WTC11 (cell line): ENCODE results near the gene TCP11.

Experiments used
- TF ChIP-seq, protein P1 (sequence below): fragments of 200-600 bp; IDR thresholded peaks from 2 replicates; pipeline ENCODE4 v1.8.0; 2022; ENCODE audit warnings: antibody characterized with exemption
- TF ChIP-seq, protein P2 (sequence below): sonication (generic); formaldehyde crosslinking; conservative IDR thresholded peaks from 2 replicates; pipeline ENCODE4 v1.8.1; 2022; ENCODE audit warnings: mild to moderate bottlenecking, missing genetic modification reagents

- TF ChIP-seq, protein P1, sequence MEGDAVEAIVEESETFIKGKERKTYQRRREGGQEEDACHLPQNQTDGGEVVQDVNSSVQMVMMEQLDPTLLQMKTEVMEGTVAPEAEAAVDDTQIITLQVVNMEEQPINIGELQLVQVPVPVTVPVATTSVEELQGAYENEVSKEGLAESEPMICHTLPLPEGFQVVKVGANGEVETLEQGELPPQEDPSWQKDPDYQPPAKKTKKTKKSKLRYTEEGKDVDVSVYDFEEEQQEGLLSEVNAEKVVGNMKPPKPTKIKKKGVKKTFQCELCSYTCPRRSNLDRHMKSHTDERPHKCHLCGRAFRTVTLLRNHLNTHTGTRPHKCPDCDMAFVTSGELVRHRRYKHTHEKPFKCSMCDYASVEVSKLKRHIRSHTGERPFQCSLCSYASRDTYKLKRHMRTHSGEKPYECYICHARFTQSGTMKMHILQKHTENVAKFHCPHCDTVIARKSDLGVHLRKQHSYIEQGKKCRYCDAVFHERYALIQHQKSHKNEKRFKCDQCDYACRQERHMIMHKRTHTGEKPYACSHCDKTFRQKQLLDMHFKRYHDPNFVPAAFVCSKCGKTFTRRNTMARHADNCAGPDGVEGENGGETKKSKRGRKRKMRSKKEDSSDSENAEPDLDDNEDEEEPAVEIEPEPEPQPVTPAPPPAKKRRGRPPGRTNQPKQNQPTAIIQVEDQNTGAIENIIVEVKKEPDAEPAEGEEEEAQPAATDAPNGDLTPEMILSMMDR: no peak
- TF ChIP-seq, protein P2, sequence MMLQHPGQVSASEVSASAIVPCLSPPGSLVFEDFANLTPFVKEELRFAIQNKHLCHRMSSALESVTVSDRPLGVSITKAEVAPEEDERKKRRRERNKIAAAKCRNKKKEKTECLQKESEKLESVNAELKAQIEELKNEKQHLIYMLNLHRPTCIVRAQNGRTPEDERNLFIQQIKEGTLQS (CRISPR knock-in tag): no peak
Measured at GRCh38 chr6:35183935-35184334, 42.8 kb upstream of the TCP11 start.
